Loucy (cell line): ENCODE measurements around the gene MT1H.

Experiments used
- EZH2phosphoT487 ChIP-seq: fragments of 200-600 bp; IDR thresholded peaks from 2 replicates; pipeline ENCODE4 v1.6.1; 2018; ENCODE audit warnings: antibody characterized with exemption, mild to moderate bottlenecking, moderate library complexity, borderline replicate concordance
- TF ChIP-seq, protein P1 (sequence below): fragments of 200-600 bp; sonication (generic); conservative IDR thresholded peaks from 2 replicates; pipeline ENCODE4 v1.5.1; 2014; ENCODE audit warnings: mild to moderate bottlenecking, antibody characterized with exemption, low read length

DNA sequence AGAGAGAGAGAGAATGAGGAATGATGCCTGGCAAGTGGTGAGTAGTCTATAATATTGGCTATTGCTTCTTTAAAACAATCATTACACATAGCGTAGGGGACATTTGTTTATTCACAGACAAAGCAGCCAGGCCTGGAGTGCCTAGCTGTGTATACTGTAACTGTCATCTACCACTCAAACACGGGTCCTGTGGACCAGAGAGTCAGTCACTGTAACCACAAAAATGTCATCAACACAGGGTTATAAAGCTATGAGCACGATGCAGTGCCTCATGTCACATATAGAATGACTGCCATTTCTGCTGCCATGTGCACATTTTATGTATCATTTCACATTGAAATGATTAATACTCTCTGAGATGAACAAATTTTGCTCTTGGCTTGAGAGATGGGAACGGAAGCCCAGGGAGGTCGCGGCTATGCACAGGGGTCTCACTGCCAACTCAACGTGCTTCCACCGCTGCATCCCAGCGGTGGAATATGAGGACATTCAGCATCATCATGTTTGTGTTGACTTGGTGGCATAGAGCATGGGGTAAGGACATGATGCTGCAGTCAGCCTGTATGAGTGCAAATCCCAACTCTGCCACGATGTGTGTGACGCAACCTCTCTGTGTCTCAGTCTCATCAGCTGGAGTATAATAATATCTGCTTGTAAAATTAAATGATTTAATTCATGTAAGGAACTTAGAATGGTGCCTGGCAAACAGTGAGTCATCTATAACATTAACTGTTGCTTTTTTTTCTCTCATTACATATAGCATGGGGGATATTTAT is 3.3 kb downstream of the MT1H start:
- TF ChIP-seq, protein P1, sequence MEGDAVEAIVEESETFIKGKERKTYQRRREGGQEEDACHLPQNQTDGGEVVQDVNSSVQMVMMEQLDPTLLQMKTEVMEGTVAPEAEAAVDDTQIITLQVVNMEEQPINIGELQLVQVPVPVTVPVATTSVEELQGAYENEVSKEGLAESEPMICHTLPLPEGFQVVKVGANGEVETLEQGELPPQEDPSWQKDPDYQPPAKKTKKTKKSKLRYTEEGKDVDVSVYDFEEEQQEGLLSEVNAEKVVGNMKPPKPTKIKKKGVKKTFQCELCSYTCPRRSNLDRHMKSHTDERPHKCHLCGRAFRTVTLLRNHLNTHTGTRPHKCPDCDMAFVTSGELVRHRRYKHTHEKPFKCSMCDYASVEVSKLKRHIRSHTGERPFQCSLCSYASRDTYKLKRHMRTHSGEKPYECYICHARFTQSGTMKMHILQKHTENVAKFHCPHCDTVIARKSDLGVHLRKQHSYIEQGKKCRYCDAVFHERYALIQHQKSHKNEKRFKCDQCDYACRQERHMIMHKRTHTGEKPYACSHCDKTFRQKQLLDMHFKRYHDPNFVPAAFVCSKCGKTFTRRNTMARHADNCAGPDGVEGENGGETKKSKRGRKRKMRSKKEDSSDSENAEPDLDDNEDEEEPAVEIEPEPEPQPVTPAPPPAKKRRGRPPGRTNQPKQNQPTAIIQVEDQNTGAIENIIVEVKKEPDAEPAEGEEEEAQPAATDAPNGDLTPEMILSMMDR = no peak
- no peak for TF ChIP-seq EZH2phosphoT487
